ENCODE results near the gene TMPRSS11A.

GRCh38 chr4:67933038-67933437 lies 30.3 kb downstream of the TMPRSS11A start:
- TF ChIP-seq EZH2 (optimal IDR thresholded peaks at IDR 0.05; ENCODE audit: low read depth, low read length) (no peak), CTCF (IDR thresholded peaks at IDR 0.05; ENCODE audit: low read length) (no peak), EZH2phosphoT487 (IDR thresholded peaks at IDR 0.05; ENCODE audit: low read length) (no peak)
